ENCODE results near the gene TMEM235. TPM values are rescaled to one million over a fixed set of nuclear protein-coding genes. Genes with fewer than 3 reads are reported as not detected.

TMEM235 gene
- not detected for polyA plus RNA-seq (2012; ENCODE audit: low read depth, missing spikeins)

DNA sequence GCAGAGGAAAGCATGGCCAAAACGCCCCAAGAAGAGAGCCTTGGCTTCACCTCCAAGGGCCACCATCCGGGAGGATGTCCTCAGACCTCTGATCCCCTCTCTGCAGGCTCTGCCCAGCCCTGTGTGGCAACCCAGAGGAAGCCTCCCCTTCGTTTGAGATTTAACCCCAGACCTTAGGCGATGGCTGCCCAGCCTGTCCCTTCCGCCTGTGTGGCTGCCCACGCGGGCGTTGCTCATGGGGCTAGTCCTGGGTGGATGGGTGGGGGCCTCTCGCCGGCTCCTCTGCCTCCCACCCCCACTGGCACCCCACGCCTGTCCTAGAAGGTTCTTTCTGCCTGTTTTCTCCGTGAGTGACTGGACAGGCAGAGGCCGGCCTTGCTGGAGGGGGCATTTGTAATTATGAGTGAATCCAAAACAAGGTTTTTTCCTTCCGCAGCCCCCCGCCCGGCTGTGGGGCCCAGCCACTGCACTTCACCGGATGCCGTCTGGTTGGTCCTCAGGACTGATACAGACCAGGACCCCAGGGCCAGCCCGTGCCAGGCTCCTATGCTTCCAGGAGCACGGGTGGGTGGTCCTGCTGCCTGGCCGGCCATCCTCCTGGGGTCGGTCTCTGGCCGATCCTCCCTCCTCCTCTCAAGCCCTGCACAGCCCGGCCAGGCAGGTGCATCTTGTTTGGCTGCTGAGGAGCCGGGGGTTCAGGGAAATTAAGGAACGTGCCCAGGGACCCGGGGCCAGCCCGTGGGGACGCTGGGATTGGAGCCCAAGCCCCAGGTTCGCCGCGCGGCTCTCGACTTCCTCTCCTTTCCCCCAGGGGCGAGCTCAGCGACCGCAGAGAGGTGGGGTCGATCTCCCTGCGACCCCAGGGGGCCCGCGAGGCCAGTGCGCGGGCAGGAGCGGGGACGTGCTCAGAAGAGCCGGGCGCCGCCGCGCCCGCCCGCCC lies at the start of gene TMEM235:
TMEM235 (plus strand) TSS at position 636 of the 940 bp plus-strand sequence. CDS start 393 bp downstream, outside the sequence.
- DNase-seq (ENCODE audit: insufficient read length, low spot score) (no peak), FAIRE-seq (no peak)
- TF ChIP-seq POU2F2 (IDR thresholded peaks at IDR 0.05; ENCODE audit: low read depth, low read length) = no peak
- TF ChIP-seq SPI1 (IDR thresholded peaks at IDR 0.05; ENCODE audit: low read depth, low read length) = no peak
- no peak for TF ChIP-seq POLR2AphosphoS5 (IDR thresholded peaks at IDR 0.05; ENCODE audit: low read depth, low read length)
- no peak for TF ChIP-seq POLR2A (IDR thresholded peaks at IDR 0.05; ENCODE audit: low read depth, low read length)
- no peak for TF ChIP-seq PAX5 (IDR thresholded peaks at IDR 0.05; ENCODE audit: insufficient read depth, low read length, severe bottlenecking)
- no peak for TF ChIP-seq TAF1 (IDR thresholded peaks at IDR 0.05; ENCODE audit: low read depth, low read length)

DNA sequence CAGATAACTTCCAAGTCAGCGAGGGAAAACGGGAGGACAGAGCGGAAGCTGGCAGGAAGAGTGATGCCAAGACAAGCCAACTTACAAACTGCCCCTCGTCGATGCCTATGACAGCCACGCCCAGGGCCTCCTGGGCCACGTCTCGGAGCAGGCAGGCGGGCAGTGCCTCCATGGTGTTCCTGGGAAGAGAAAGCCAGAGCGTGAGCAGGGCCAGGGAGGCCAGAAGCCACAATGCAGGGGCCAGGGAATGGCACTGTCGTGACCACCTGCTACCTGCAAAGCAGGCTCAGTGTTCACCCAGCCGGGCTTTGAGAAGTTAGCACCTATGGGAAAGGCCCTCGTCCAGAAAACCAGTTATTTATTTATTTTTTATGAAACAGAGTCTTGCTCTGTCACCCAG lies 48.9 kb upstream of the TMEM235 start:
- FAIRE-seq (no peak), DNase-seq (ENCODE audit: insufficient read length, low spot score) (no peak)
- TF ChIP-seq PAX5 (IDR thresholded peaks at IDR 0.05; ENCODE audit: insufficient read depth, low read length, severe bottlenecking) (no peak), POLR2AphosphoS5 (IDR thresholded peaks at IDR 0.05; ENCODE audit: low read depth, low read length) (no peak), POU2F2 (IDR thresholded peaks at IDR 0.05; ENCODE audit: low read depth, low read length) (no peak), POLR2A (IDR thresholded peaks at IDR 0.05; ENCODE audit: low read depth, low read length) (no peak)

DNA sequence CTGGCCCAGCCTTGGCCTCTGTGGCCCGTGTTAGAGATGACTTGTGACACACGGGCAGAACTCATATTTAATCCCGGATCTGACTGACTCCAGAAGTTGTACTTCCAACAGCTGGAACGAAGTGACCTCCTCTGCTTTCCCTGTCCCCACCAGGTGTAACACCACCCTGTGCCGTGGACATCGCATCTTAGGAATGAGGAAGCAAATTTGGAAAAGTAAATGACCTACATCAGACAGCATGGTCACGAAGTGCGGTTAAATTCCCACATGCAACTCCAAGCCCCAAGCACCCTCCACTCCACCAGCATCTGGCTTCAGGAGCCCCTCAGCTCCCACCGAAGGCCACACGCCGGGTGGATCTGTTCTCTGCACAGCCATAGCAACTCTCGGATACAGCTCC lies 47.5 kb upstream of the TMEM235 start:
- TF ChIP-seq PAX5 (IDR thresholded peaks at IDR 0.05; ENCODE audit: insufficient read depth, low read length, severe bottlenecking) (no peak), SPI1 (IDR thresholded peaks at IDR 0.05; ENCODE audit: low read depth, low read length) (no peak), POU2F2 (IDR thresholded peaks at IDR 0.05; ENCODE audit: low read depth, low read length) (no peak), POLR2A (IDR thresholded peaks at IDR 0.05; ENCODE audit: low read depth, low read length) (no peak), TAF1 (IDR thresholded peaks at IDR 0.05; ENCODE audit: low read depth, low read length) (no peak), POLR2AphosphoS5 (IDR thresholded peaks at IDR 0.05; ENCODE audit: low read depth, low read length) (no peak)
- no peak for FAIRE-seq

DNA sequence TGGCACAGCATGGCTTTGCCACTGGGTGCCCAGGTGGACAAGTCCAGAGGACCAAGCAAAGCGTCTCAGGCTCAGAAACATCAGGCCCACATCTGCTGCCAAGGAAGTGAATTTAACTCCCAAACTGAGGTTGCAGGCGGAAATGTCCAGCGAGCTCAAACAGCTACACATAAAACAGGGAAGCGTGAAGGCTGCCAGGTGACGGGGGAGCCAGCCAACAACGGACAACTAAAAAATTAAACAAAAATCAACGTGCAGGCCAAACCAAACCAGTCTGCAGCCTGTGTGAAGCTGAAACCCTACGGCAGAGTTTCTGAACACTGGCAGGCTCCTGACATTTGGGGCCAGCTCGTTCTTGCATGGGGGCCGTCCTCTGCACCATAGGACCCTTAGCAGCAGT lies 47.1 kb upstream of the TMEM235 start:
- FAIRE-seq (no peak), DNase-seq (ENCODE audit: insufficient read length, low spot score) (no peak)
- TF ChIP-seq TAF1 (IDR thresholded peaks at IDR 0.05; ENCODE audit: low read depth, low read length) = no peak
- TF ChIP-seq SPI1 (IDR thresholded peaks at IDR 0.05; ENCODE audit: low read depth, low read length) = no peak
- TF ChIP-seq PAX5 (IDR thresholded peaks at IDR 0.05; ENCODE audit: insufficient read depth, low read length, severe bottlenecking) = no peak
- TF ChIP-seq POLR2AphosphoS5 (IDR thresholded peaks at IDR 0.05; ENCODE audit: low read depth, low read length) = no peak
- no peak for TF ChIP-seq POU2F2 (IDR thresholded peaks at IDR 0.05; ENCODE audit: low read depth, low read length)
- TF ChIP-seq POLR2A (IDR thresholded peaks at IDR 0.05; ENCODE audit: low read depth, low read length) = no peak

More for the DNA sequence above, 47.5 kb upstream of the TMEM235 start:
- no peak for DNase-seq (ENCODE audit: insufficient read length, low spot score)

DNA sequence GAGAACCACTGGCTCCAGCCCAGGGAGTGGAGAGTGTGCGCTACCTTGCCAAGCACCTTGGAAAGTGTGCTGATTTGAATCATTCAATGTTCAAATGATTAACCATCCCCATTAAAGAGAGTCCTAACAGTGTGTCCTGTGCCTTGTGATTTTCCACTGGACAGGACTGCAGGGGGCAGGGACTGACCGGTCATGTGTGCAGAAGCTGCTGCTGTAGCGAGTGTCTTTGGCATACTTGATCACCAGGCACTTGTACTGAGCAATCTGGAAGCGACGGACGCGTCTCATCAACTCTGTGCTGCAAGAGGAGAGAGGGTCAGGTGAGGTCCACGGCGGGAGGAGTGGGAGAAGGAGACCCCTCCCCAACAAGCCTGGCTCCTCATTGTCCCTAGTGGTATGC lies 46.6 kb upstream of the TMEM235 start:
- no peak for FAIRE-seq
- DNase-seq (ENCODE audit: insufficient read length, low spot score) = no peak
- TF ChIP-seq PAX5 (IDR thresholded peaks at IDR 0.05; ENCODE audit: insufficient read depth, low read length, severe bottlenecking) = no peak
- TF ChIP-seq TAF1 (IDR thresholded peaks at IDR 0.05; ENCODE audit: low read depth, low read length) = no peak
- TF ChIP-seq POLR2A (IDR thresholded peaks at IDR 0.05; ENCODE audit: low read depth, low read length) = no peak
- TF ChIP-seq SPI1 (IDR thresholded peaks at IDR 0.05; ENCODE audit: low read depth, low read length) = no peak
- TF ChIP-seq POLR2AphosphoS5 (IDR thresholded peaks at IDR 0.05; ENCODE audit: low read depth, low read length) = no peak
- TF ChIP-seq POU2F2 (IDR thresholded peaks at IDR 0.05; ENCODE audit: low read depth, low read length) = no peak

DNA sequence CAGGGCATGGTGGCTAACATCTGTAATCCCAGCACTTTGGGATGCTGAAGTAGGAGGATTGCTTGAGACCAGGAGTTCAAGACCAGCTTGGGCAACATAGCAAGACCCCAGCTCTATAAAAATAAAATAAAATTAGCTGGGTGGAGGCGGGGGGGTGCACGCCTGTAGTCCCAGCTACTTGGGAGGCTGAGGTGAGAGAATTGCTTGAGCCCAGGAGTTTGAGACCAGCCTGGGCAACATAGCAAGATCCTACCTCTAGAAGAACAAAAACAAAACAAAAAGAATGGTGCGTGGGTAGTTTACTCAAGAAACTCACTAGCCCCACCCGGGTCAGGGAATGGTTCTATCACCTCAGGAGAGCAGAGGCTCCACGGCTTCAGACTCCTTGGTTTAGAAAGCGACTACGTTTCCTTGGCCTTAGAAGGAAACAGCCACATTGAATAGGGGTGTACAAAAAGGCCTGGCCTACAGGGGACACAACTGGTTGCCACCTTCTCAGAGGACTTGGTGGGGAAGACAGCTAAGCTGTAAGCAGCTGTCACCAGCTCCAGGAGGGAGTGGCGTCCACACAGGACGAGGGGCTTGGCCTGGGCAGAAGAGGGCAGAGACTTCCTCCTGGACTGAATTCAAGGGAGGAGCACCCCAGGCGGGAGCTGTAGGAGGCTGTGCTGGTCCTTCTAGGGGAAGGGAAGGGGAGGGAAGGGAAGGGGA lies 45.3 kb upstream of the TMEM235 start:
- no peak for TF ChIP-seq POU2F2 (IDR thresholded peaks at IDR 0.05; ENCODE audit: low read depth, low read length)
- TF ChIP-seq SPI1 (IDR thresholded peaks at IDR 0.05; ENCODE audit: low read depth, low read length) = no peak
- TF ChIP-seq POLR2A (IDR thresholded peaks at IDR 0.05; ENCODE audit: low read depth, low read length) = no peak
- TF ChIP-seq POLR2AphosphoS5 (IDR thresholded peaks at IDR 0.05; ENCODE audit: low read depth, low read length) = no peak
- no peak for TF ChIP-seq TAF1 (IDR thresholded peaks at IDR 0.05; ENCODE audit: low read depth, low read length)
- no peak for TF ChIP-seq PAX5 (IDR thresholded peaks at IDR 0.05; ENCODE audit: insufficient read depth, low read length, severe bottlenecking)
- FAIRE-seq (no peak), DNase-seq (ENCODE audit: insufficient read length, low spot score) (no peak)

DNA sequence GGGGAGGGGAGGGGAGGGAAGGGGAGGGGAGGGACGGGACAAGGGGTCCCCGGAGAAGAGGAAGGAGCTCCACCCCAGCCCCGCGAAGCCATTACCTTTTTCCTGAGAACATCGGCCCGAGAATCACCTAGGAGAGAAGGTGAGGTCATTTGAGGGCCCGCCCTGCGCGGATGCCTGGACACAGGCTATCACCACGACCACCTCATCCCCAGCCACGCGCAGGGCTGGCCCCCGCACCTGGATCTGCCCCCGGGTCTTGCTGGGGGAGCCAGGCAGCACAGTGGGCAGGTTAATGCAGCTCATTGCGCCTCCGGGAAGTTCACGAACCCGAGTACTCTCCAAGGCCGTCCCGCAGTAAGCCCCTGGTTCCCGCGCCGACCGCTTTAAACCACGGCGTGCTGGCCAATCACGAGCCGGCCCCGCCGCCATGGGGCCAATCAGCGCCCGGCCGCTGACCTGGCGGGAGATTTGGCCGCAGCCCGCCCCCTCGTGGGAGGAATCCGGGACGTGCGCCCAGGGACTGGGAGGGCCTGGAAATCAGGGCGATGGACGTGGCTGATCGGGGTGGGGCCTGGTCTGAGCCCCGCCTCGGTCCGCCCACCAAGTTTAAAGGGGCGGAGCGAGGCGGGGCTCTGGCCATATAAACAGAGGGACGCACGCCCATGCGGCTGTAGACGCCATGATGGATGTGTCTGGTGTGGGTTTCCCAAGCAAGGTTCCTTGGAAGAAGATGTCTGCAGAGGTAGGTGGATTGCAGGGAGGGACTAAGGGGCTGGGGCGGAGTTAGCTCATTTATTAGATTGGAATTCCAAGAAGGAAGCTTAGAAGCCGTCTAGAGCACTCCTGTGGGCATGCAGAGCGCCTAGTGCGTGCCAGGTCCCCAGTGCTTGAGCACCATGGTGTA lies 44.5 kb upstream of the TMEM235 start, which contains the start of the genes AFMID and TK1:
AFMID (plus strand) TSS at position 671 of the 904 bp plus-strand sequence; CDS start at position 680, 9 bp downstream.
TK1 (minus strand) TSS at position 361 of the 904 bp plus-strand sequence; CDS start at position 303, 58 bp downstream.
- no peak for TF ChIP-seq PAX5 (IDR thresholded peaks at IDR 0.05; ENCODE audit: insufficient read depth, low read length, severe bottlenecking)
- peak; percentile 75 for TF ChIP-seq POLR2AphosphoS5 (IDR thresholded peaks at IDR 0.05; ENCODE audit: low read depth, low read length)
- TF ChIP-seq SPI1 (IDR thresholded peaks at IDR 0.05; ENCODE audit: low read depth, low read length) = no peak
- TF ChIP-seq POU2F2 (IDR thresholded peaks at IDR 0.05; ENCODE audit: low read depth, low read length) = no peak
- TF ChIP-seq TAF1 (IDR thresholded peaks at IDR 0.05; ENCODE audit: low read depth, low read length) = 0 out of 2 replicates have a peak, but pooled peaks have one; percentile 42
- TF ChIP-seq POLR2A (IDR thresholded peaks at IDR 0.05; ENCODE audit: low read depth, low read length) = peak; percentile 89
- peak; percentile 99 for DNase-seq (ENCODE audit: insufficient read length, low spot score)
- FAIRE-seq = peak; percentile 97

DNA sequence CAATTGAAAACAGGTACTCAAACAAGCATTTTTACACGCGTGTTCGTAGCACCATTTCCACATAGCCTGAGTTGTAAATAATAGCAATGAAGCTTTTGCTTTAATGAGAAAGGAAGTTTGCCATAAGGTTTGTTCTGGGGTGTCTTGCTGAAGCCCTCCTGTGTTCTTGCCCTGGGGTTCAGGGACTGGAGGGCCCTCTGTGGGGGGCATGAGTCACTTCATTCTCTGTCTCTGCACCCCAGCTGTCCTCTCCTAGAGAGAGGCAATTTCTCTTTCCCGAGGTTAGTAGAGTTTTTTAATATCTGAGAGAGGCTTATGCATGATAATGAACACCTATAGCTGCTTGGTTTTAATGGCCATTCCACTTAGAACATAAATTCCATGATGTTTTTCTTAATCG lies 34.7 kb upstream of the TMEM235 start:
- DNase-seq (ENCODE audit: insufficient read length, low spot score) = no peak
- TF ChIP-seq TAF1 (IDR thresholded peaks at IDR 0.05; ENCODE audit: low read depth, low read length) (no peak), POLR2A (IDR thresholded peaks at IDR 0.05; ENCODE audit: low read depth, low read length) (no peak), PAX5 (IDR thresholded peaks at IDR 0.05; ENCODE audit: insufficient read depth, low read length, severe bottlenecking) (no peak), POU2F2 (IDR thresholded peaks at IDR 0.05; ENCODE audit: low read depth, low read length) (no peak), POLR2AphosphoS5 (IDR thresholded peaks at IDR 0.05; ENCODE audit: low read depth, low read length) (no peak), SPI1 (IDR thresholded peaks at IDR 0.05; ENCODE audit: low read depth, low read length) (no peak)
- no peak for FAIRE-seq
